CD14-positive monocyte (primary cell): ENCODE results near the gene OSBPL2. TPM values are rescaled to one million over a fixed set of nuclear protein-coding genes. Genes with fewer than 3 reads are reported as not detected.

ENCODE experiments used
- DNase-seq, 3 donors: peaks; one replicate each; pipeline ENCODE4 v3.0.0-alpha.2; 2011 to 2022
- H2AFZ ChIP-seq: 2 replicates; pipeline ENCODE4 v1.6.0; 2012; ENCODE audit warnings: mild to moderate bottlenecking, low read depth, low read length, inconsistent platforms; ENCODE audit not compliant: insufficient read depth, poor library complexity, severe bottlenecking
- H3K27ac ChIP-seq, 2 donors: 1 replicate in 1 of 2; 2 replicates in 1 of 2; pipeline ENCODE4 v1.5.1; 2012 to 2013; ENCODE audit warnings: low read length in 2 of 2, control low read depth in 1 of 2, inconsistent platforms in 1 of 2, low read depth in 1 of 2, mild to moderate bottlenecking in 1 of 2
- H3K27me3 ChIP-seq, 2 donors: one replicate each; pipeline versions ENCODE4 v1.6.0 to v1.6.1; 2011 to 2013; ENCODE audit warnings: low read length in 2 of 2; ENCODE audit not compliant: control insufficient read depth in 2 of 2, insufficient read depth in 2 of 2
- H3K36me3 ChIP-seq, 2 donors: replicated peaks in 1 of 2; 1 replicate in 1 of 2; 2 replicates in 1 of 2; pipeline versions ENCODE4 v1.5.1 to v1.6.1; 2012 to 2013; ENCODE audit warnings: low read length in 2 of 2, control low read depth in 1 of 2, inconsistent platforms in 1 of 2, mild to moderate bottlenecking in 1 of 2; ENCODE audit not compliant: insufficient read depth in 2 of 2, control insufficient read depth in 1 of 2
- H3K4me1 ChIP-seq, 2 donors: 1 replicate in 1 of 2; 2 replicates in 1 of 2; pipeline versions ENCODE4 v1.5.1 to v1.6.1; 2012 to 2013; ENCODE audit warnings: low read length in 2 of 2, control low read depth in 1 of 2, inconsistent platforms in 1 of 2, mild to moderate bottlenecking in 1 of 2, moderate library complexity in 1 of 2; ENCODE audit not compliant: insufficient read depth in 2 of 2, control insufficient read depth in 1 of 2
- H3K4me2 ChIP-seq: replicated peaks from 2 replicates; pipeline ENCODE3; 2012; ENCODE audit warnings: low read length, moderate library complexity, mild to moderate bottlenecking; ENCODE audit not compliant: poor library complexity, severe bottlenecking; ENCODE audit errors: extremely low read depth
- H3K4me3 ChIP-seq, 3 experiments: fragments of 200-600 bp in 1 of 3; sonication (generic) in 1 of 3; replicated peaks in 1 of 3; 1 replicate in 2 of 3; 2 replicates in 1 of 3; pipeline ENCODE4 v1.5.1; 2011 to 2013; ENCODE audit warnings: low read length in 3 of 3, mild to moderate bottlenecking in 3 of 3, control low read depth in 2 of 3, low read depth in 2 of 3, inconsistent platforms in 1 of 3, moderate library complexity in 1 of 3
- H3K79me2 ChIP-seq: 2 replicates; pipeline ENCODE4 v1.6.0; 2012; ENCODE audit warnings: mild to moderate bottlenecking, control low read depth, inconsistent platforms, low read length, moderate library complexity; ENCODE audit not compliant: insufficient read depth
- H3K9ac ChIP-seq: 2 replicates; pipeline ENCODE4 v1.6.0; 2017; ENCODE audit warnings: low read length, mild to moderate bottlenecking; ENCODE audit not compliant: insufficient read depth, poor library complexity, severe bottlenecking
- H3K9me3 ChIP-seq, 2 donors: replicated peaks in 1 of 2; 1 replicate in 1 of 2; 2 replicates in 1 of 2; pipeline versions ENCODE4 v1.5.1 to v1.6.1; 2012 to 2013; ENCODE audit warnings: low read length in 2 of 2, control low read depth in 1 of 2; ENCODE audit not compliant: control insufficient read depth in 1 of 2, insufficient read depth in 1 of 2
- H4K20me1 ChIP-seq: 2 replicates; pipeline ENCODE4 v1.6.0; 2012; ENCODE audit warnings: mild to moderate bottlenecking, low read length, control low read depth, moderate library complexity; ENCODE audit not compliant: insufficient read depth
- H3K27ac Mint-ChIP-seq, 7 donors: one replicate each; pipeline ENCODE4 v1.8.0; 2020; ENCODE audit warnings: mild to moderate bottlenecking in 7 of 7, mixed read lengths in 7 of 7, moderate library complexity in 6 of 7, inconsistent platforms in 2 of 7
- H3K27me3 Mint-ChIP-seq, 3 donors: one replicate each; pipeline ENCODE4 v1.8.0; 2021 to 2022; ENCODE audit warnings: low read depth in 3 of 3, mild to moderate bottlenecking in 3 of 3, mixed read lengths in 3 of 3, moderate library complexity in 3 of 3, inconsistent platforms in 1 of 3
- H3K36me3 Mint-ChIP-seq, 2 donors: one replicate each; pipeline ENCODE4 v1.8.0; 2020; ENCODE audit warnings: mixed read lengths in 2 of 2, inconsistent platforms in 1 of 2, mild to moderate bottlenecking in 1 of 2
- H3K4me1 Mint-ChIP-seq: one replicate; pipeline ENCODE4 v1.8.0; 2020; ENCODE audit warnings: mild to moderate bottlenecking, mixed read lengths
- H3K4me3 Mint-ChIP-seq, 2 donors: one replicate each; pipeline ENCODE4 v1.8.0; 2020; ENCODE audit warnings: mild to moderate bottlenecking in 2 of 2, mixed read lengths in 2 of 2, moderate library complexity in 1 of 2
- H3K9me3 Mint-ChIP-seq, 7 donors: one replicate each; pipeline ENCODE4 v1.8.0; 2020 to 2022; ENCODE audit warnings: mixed read lengths in 7 of 7, mild to moderate bottlenecking in 6 of 7, moderate library complexity in 6 of 7, inconsistent platforms in 2 of 7
- WGBS: methylation state at CpG from one replicate; pipeline ENCODE4 v1.1.5; 2013; ENCODE audit warnings: missing lambda C conversion rate; ENCODE audit not compliant: insufficient coverage; 5-methylcytosine and 5-hydroxymethylcytosine counted together
- intact Hi-C, 2 donors: fragments of 100-400 bp; cut with micrococcal nuclease; formaldehyde crosslinking; loops; one replicate each; pipeline versions ENCODE4 v1.15.0 to v1.15.1; 2023
- polyA plus RNA-seq, 3 donors: library from polyadenylated mRNA; depleted of rRNA in 1 of 3; unstranded in 2 of 3; stranded (reverse) in 1 of 3; fragments of 300-500 nt in 2 of 3; fragments of >200 nt in 1 of 3; fragmentation: Illumina TruSeq in 2 of 3; gene quantifications; 1 replicate in 2 of 3; 2 replicates in 1 of 3; pipeline ENCODE4 v1.2.3, GENCODE V29; 2012 to 2021
- TF ChIP-seq, protein P1 (sequence below): fragments of 200-600 bp; IDR thresholded peaks from one replicate; pipeline ENCODE4 v1.8.0; 2022; ENCODE audit warnings: antibody characterized with exemption, mild to moderate bottlenecking

Gene OSBPL2
- polyA plus RNA-seq, 3 donors: 12.9 to 29.1 (median 17.9) TPM

DNA sequence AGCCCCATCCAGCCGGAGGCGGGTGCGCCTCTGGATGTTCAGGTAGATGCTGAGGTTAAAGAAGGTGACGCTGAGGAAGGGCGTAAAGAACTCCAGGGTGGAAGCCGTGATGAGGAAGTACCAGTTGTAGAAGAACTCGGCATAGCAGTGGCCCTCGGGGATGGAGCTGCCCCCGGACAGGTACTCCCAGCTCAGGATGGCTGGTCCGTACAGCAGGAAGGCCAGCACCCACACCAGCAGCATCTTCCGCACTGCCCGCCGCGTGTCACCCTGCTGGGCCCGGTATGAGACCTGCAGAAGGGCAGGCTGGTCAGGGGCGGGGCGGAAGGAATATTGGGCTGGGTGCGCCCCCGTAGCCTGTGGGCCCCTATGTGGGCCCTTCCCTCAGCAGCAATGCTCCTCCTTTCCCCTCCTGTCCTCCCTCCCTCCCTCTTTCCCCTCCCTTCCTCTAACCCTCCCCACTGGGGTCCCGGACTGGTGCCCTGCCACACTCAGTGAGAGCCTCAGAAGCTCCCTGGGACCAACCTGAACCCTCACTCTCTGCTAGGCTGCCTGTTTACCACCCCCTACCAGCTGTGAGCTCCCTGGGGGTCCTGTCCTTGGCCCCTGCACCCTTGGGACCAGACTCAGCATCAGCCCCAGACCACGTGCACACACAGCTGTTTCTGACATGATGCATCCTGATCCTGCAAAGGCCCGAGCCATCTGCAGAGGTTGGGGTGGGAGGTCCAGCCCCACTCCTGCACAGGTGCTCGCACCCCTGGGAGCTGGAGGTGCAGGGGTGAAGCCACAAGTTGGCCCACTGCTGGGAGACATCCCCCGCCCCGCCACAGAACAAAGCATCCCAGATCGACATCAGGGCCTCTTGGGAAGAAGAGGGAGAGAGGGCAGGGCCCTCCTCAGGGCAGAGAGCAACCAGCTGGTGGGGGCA is 21.4 kb upstream of the OSBPL2 start:
- WGBS: 78% methylated on average over 16 of the region's 26 CpGs

More for the DNA sequence above, 21.4 kb upstream of the OSBPL2 start:
- Histone ChIP-seq H3K27me3 (peaks cover 6 to 36% of the 10 kb centered on the region in 2 donors), H3K4me1 (no peaks in the 10 kb centered on the region), H3K4me2 (no peak overlapping the region), H4K20me1 (no peaks in the 10 kb centered on the region), H3K79me2 (no peaks in the 10 kb centered on the region), H3K36me3 (no peaks in the 10 kb centered on the region), H2AFZ (no peak overlapping the region), H3K4me3 (no peak overlapping the region), H3K27ac (no peak overlapping the region), H3K9me3 (peaks cover 0 to 3% of the 10 kb centered on the region in 2 donors), H3K9ac (no peak overlapping the region)
- Mint-ChIP-seq H3K4me3 (no peak overlapping the region), H3K9me3 (peaks cover 0 to 5% (median 1%) of the 10 kb centered on the region in 7 donors), H3K27ac (no peak overlapping the region), H3K27me3 (peaks cover 31 to 56% (median 42%) of the 10 kb centered on the region in 3 donors), H3K36me3 (no peaks in the 10 kb centered on the region), H3K4me1 (no peaks in the 10 kb centered on the region)
- TF ChIP-seq, protein P1, sequence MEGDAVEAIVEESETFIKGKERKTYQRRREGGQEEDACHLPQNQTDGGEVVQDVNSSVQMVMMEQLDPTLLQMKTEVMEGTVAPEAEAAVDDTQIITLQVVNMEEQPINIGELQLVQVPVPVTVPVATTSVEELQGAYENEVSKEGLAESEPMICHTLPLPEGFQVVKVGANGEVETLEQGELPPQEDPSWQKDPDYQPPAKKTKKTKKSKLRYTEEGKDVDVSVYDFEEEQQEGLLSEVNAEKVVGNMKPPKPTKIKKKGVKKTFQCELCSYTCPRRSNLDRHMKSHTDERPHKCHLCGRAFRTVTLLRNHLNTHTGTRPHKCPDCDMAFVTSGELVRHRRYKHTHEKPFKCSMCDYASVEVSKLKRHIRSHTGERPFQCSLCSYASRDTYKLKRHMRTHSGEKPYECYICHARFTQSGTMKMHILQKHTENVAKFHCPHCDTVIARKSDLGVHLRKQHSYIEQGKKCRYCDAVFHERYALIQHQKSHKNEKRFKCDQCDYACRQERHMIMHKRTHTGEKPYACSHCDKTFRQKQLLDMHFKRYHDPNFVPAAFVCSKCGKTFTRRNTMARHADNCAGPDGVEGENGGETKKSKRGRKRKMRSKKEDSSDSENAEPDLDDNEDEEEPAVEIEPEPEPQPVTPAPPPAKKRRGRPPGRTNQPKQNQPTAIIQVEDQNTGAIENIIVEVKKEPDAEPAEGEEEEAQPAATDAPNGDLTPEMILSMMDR: no peak
- DNase-seq: no peak
- intact Hi-C loops: no loop called here
